ENCODE measurements around the gene CDK15.

The CDK15 gene

DNA sequence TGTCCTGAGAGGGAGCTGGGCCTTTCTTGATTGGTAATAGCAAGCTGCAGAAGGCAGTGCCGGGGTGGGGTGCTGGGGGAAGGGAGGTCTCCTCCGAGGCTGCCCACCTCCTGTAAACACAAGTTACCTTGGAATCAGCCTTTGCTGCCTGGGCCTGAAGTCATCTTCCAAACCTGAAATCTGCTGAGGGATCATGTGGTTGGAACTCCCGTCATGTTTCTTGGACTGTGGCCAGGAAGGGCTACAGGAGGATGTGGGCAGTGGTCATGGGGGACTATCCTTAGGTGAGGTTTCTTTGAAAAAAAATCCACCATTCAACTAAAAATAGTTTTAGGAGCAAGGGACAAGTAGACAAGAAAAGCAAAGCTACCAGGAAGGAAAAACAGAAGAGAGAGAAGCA lies 74.2 kb downstream of the CDK15 start:
- CTCF ChIA-PET: interaction anchor here (0.7 kb wide), 2 partner anchors 16 to 26 kb away, joined by 3 read pairs; no protein-coding TSS in a partner anchor
- DNase-seq (ENCODE audit: extremely low spot score): no peak
- POLR2A ChIA-PET: no interaction called here
- TF ChIP-seq ZNF384 (IDR thresholded peaks at IDR 0.05) (no peak), LEF1 (IDR thresholded peaks at IDR 0.05; ENCODE audit: borderline replicate concordance) (no peak), TARDBP (IDR thresholded peaks at IDR 0.05) (no peak), FOXA1 (IDR thresholded peaks at IDR 0.05) (no peak), BHLHE40 (IDR thresholded peaks at IDR 0.05; ENCODE audit: borderline replicate concordance) (no peak), FOXK2 (IDR thresholded peaks at IDR 0.05) (no peak), SUZ12 (IDR thresholded peaks at IDR 0.05) (no peak), SP1 (IDR thresholded peaks at IDR 0.05) (no peak), ELF4 (IDR thresholded peaks at IDR 0.05) (no peak), CTBP1 (IDR thresholded peaks at IDR 0.05; ENCODE audit: borderline replicate concordance) (no peak), NFRKB (IDR thresholded peaks at IDR 0.05) (no peak), ARNT (IDR thresholded peaks at IDR 0.05) (no peak), HDGF (IDR thresholded peaks at IDR 0.05; ENCODE audit: borderline replicate concordance) (no peak), L3MBTL2 (conservative IDR thresholded peaks at IDR 0.05) (no peak), FOXM1 (IDR thresholded peaks at IDR 0.05; ENCODE audit: borderline replicate concordance) (no peak)
- TF ChIP-seq, protein P1, sequence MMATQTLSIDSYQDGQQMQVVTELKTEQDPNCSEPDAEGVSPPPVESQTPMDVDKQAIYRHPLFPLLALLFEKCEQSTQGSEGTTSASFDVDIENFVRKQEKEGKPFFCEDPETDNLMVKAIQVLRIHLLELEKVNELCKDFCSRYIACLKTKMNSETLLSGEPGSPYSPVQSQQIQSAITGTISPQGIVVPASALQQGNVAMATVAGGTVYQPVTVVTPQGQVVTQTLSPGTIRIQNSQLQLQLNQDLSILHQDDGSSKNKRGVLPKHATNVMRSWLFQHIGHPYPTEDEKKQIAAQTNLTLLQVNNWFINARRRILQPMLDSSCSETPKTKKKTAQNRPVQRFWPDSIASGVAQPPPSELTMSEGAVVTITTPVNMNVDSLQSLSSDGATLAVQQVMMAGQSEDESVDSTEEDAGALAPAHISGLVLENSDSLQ (IDR thresholded peaks at IDR 0.05): no peak

DNA sequence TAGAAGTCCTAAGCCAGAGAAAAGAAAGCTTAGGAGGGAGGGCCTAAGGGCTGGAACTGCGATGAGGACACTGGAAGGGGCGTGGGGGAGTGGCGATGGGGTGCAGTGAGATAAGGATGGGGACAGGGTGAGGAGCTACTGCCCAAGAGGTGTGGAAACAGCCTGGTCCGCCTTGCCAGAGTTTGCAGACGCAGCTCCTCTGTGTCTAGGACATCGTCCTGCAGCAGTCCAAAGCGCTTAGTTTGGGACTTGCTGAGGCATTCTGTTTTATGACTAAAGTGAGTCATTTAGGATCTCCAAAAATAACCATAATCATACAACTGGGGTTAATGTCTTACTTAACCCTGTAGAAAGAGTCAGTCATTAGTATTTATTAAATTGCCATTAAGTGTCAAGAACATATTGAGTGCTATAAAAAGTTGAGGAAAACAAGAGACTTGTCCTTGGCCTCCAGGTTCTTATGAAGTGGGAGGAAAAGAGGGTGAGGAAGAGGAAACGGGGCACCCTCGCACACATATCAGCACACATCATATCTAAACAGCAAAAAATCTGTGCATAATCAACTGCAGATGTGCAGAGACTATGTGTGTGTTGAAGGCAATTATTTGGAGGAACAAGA lies 74.8 kb downstream of the CDK15 start:
- TF ChIP-seq BHLHE40 (IDR thresholded peaks at IDR 0.05; ENCODE audit: borderline replicate concordance): no peak
- ChIA-PET POLR2A (no interaction called here), CTCF (interaction anchor here (0.7 kb wide), 1 partner anchor 27 kb away, joined by 3 read pairs; no protein-coding TSS in a partner anchor)
- DNase-seq (ENCODE audit: extremely low spot score): no peak

DNA sequence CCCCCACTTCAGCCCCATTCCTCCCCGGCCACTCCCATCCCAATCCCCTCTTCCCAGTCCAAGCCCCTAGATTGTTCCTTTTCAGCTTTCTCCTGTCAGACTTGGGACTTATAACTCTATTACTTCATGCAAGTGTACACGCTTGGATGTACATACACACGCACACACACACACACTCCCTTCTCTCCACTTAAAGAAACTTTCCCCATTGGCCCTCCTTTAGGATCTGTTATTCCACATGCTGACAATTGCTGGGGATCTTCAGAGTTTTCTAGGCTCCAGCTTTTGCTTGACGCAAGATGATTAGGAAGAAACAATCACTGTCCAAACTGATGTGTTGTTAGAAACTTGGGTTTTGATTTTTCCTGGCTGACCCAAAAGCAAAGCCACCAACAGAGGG lies 75.4 kb downstream of the CDK15 start:
- CTCF ChIA-PET: no interaction called here
- DNase-seq (ENCODE audit: extremely low spot score): no peak
- TF ChIP-seq NFRKB (IDR thresholded peaks at IDR 0.05) (no peak), FOXA1 (IDR thresholded peaks at IDR 0.05) (no peak), ARNT (IDR thresholded peaks at IDR 0.05) (no peak)
- POLR2A ChIA-PET: no interaction called here

DNA sequence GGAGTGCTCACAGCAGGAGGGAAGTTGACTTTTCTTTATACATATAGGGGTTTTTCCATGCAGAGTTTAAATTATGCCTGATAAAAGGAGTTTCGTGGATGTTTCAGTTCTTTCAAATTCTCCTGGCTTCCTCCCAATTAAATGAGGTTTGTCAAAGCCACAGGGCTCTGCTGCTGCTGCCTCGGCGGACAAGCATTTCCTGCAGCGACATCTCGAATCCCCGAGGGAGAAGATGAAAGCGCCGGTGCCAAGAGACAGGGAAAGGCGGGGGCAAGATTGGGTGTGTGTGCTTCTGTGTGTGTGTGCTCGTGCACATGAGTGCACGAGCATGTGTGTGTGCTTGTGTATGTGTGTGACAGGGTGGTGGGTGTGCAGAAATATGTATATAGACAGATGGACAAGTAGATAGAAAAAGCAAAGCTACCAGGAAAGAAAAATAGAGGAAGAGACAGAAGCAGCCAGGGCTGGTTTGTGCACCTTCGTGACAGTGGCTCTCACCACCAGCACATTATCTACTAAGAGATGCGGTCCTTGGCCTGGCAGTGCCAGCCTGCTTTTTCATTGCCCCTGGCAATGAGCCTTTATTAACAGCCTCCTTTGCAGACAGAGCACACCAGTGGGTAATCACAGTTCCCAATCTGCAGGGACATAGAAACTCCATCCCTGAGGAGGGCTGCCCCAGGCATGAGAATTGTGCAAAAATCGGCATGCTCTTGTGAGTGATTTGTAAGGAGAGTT lies 76.2 kb downstream of the CDK15 start:
- CTCF ChIA-PET: no interaction called here
- no peak for DNase-seq (ENCODE audit: extremely low spot score)
- TF ChIP-seq NFRKB (IDR thresholded peaks at IDR 0.05) (no peak), CTBP1 (IDR thresholded peaks at IDR 0.05; ENCODE audit: borderline replicate concordance) (no peak), FOXA1 (IDR thresholded peaks at IDR 0.05) (no peak), FOXM1 (IDR thresholded peaks at IDR 0.05; ENCODE audit: borderline replicate concordance) (no peak), BHLHE40 (IDR thresholded peaks at IDR 0.05; ENCODE audit: borderline replicate concordance) (no peak), TARDBP (IDR thresholded peaks at IDR 0.05) (no peak), ELF4 (IDR thresholded peaks at IDR 0.05) (no peak), HDGF (IDR thresholded peaks at IDR 0.05; ENCODE audit: borderline replicate concordance) (no peak), FOXK2 (IDR thresholded peaks at IDR 0.05) (no peak), LEF1 (IDR thresholded peaks at IDR 0.05; ENCODE audit: borderline replicate concordance) (no peak), L3MBTL2 (conservative IDR thresholded peaks at IDR 0.05) (no peak), SP1 (IDR thresholded peaks at IDR 0.05) (no peak), ARNT (IDR thresholded peaks at IDR 0.05) (no peak)
- TF ChIP-seq, protein P1 (IDR thresholded peaks at IDR 0.05): no peak
- POLR2A ChIA-PET: no interaction called here

DNA sequence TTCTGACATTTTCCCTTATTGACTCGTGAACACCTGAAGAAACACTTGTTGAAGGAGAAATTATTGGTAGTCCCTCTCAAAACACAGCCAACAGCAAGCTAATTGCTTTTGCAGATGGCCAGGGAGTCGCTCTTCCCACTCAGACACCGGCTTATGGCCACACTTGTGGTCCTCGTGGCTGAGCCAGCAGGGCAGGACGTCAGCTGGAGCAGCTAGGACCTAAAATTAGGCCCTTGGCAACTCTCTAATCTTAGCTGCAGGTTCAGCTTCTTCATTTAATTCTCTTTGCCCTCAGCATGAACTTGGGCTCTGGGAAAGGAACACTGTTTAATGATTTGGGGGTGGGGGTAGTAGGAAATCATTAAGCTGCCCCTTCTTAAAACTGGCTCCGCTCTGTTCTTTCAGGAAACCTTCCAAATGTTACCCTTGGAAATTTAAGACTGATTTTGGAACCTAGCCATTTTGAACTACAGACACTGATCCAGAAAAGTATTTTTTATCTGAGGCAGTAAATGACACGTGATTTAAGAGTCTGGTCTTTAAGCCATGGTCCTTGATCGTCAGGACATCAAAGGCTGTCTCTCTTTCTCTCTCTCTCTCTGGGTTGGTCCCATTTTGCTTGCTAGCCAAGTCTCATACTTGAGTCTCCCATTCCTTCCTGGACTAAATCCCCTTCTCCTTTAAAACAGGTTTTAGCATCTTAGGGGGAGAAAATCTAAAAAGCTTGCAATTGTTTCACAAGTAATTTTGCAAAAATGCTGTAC lies 77.5 kb downstream of the CDK15 start:
- TF ChIP-seq ARNT (IDR thresholded peaks at IDR 0.05) (no peak), CTBP1 (IDR thresholded peaks at IDR 0.05; ENCODE audit: borderline replicate concordance) (no peak), L3MBTL2 (conservative IDR thresholded peaks at IDR 0.05) (no peak), NFRKB (IDR thresholded peaks at IDR 0.05) (no peak), ELF4 (IDR thresholded peaks at IDR 0.05) (no peak), LEF1 (IDR thresholded peaks at IDR 0.05; ENCODE audit: borderline replicate concordance) (no peak), TARDBP (IDR thresholded peaks at IDR 0.05) (no peak), SUZ12 (IDR thresholded peaks at IDR 0.05) (no peak), SP1 (IDR thresholded peaks at IDR 0.05) (no peak), HDGF (IDR thresholded peaks at IDR 0.05; ENCODE audit: borderline replicate concordance) (no peak), BHLHE40 (IDR thresholded peaks at IDR 0.05; ENCODE audit: borderline replicate concordance) (no peak), ZNF384 (IDR thresholded peaks at IDR 0.05) (no peak), FOXA1 (IDR thresholded peaks at IDR 0.05) (no peak), FOXM1 (IDR thresholded peaks at IDR 0.05; ENCODE audit: borderline replicate concordance) (no peak), FOXK2 (IDR thresholded peaks at IDR 0.05) (no peak)
- TF ChIP-seq, protein P1 (IDR thresholded peaks at IDR 0.05): no peak
- ChIA-PET CTCF (no interaction called here), POLR2A (no interaction called here)
- no peak for DNase-seq (ENCODE audit: extremely low spot score)

DNA sequence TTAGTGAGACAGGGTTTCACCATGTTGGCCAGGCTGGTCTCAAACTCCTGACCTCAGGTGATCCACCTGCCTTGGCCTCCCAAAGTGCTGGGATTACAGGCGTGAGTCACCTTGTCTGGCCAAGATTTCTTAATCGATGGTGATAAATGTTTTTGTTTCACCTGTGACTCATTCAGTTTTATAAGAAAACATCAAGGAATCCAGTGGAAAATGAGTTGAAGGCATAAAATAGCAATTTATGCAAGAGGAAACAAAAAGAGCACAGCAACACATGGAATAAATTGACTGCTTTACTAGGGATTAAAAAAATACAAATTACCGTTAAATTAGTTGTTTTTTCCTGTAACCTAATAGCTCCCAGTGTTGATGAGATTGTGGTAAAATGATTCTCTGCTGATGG lies 80.2 kb downstream of the CDK15 start:
- no peak for TF ChIP-seq BHLHE40 (IDR thresholded peaks at IDR 0.05; ENCODE audit: borderline replicate concordance)
- no peak for TF ChIP-seq SUZ12 (IDR thresholded peaks at IDR 0.05)
- no peak for TF ChIP-seq FOXM1 (IDR thresholded peaks at IDR 0.05; ENCODE audit: borderline replicate concordance)
- no peak for TF ChIP-seq SP1 (IDR thresholded peaks at IDR 0.05)
- TF ChIP-seq ARNT (IDR thresholded peaks at IDR 0.05): no peak
- TF ChIP-seq ZNF384 (IDR thresholded peaks at IDR 0.05): no peak
- TF ChIP-seq FOXA1 (IDR thresholded peaks at IDR 0.05): no peak
- no peak for TF ChIP-seq L3MBTL2 (conservative IDR thresholded peaks at IDR 0.05)
- TF ChIP-seq LEF1 (IDR thresholded peaks at IDR 0.05; ENCODE audit: borderline replicate concordance): no peak
- TF ChIP-seq, protein P1 (IDR thresholded peaks at IDR 0.05): no peak
- no peak for TF ChIP-seq CTBP1 (IDR thresholded peaks at IDR 0.05; ENCODE audit: borderline replicate concordance)
- no peak for TF ChIP-seq FOXK2 (IDR thresholded peaks at IDR 0.05)
- no peak for TF ChIP-seq NFRKB (IDR thresholded peaks at IDR 0.05)
- no peak for TF ChIP-seq ELF4 (IDR thresholded peaks at IDR 0.05)
- no peak for TF ChIP-seq HDGF (IDR thresholded peaks at IDR 0.05; ENCODE audit: borderline replicate concordance)
- no peak for TF ChIP-seq TARDBP (IDR thresholded peaks at IDR 0.05)
- DNase-seq (ENCODE audit: extremely low spot score): no peak
- POLR2A ChIA-PET: no interaction called here
- CTCF ChIA-PET: no interaction called here
